CD4-positive, alpha-beta T cell (primary cell): ENCODE results near the gene ENTPD7. TPM values are rescaled to one million over a fixed set of nuclear protein-coding genes. Genes with fewer than 3 reads are reported as not detected.

Experiments used
- ATAC-seq: fragments of 200-7000 bp; cut with Tn5 transposase; one replicate; pipeline ENCODE4 v1.10.0; 2022; ENCODE audit warnings: mild to moderate bottlenecking; ENCODE audit not compliant: poor library complexity
- CTCF ChIA-PET: fragments of 350-600 bp; sonication (Branson Sonifier 250); formaldehyde crosslinking; loops from one replicate; lab custom pipeline; 2021; ENCODE audit warnings: antibody characterized with exemption, inconsistent platforms; lab: Charles Lee
- POLR2A ChIA-PET: fragments of 350-600 bp; sonication (Branson Sonifier 250); formaldehyde crosslinking; loops from one replicate; lab custom pipeline; 2021; ENCODE audit warnings: antibody characterized with exemption, inconsistent platforms; lab: Charles Lee
- DNase-seq, 14 experiments: peaks; one replicate each; pipeline ENCODE4 v3.0.0-alpha.2; 2013 to 2020; ENCODE audit warnings: mixed read lengths in 2 of 14
- H3K27ac ChIP-seq, 2 donors: one replicate each; pipeline versions ENCODE4 v1.5.1 to v1.7.0; 2013; ENCODE audit warnings: low read length in 2 of 2, low read depth in 1 of 2, mild to moderate bottlenecking in 1 of 2
- H3K27me3 ChIP-seq, 2 experiments: 1 replicate in 1 of 2; 2 replicates in 1 of 2; pipeline versions ENCODE4 v1.6.1 to v1.7.0; 2013; ENCODE audit warnings: low read length in 2 of 2, control low read depth in 1 of 2, mild to moderate bottlenecking in 1 of 2, moderate library complexity in 1 of 2; ENCODE audit not compliant: insufficient read depth in 2 of 2, control insufficient read depth in 1 of 2
- H3K36me3 ChIP-seq: one replicate; pipeline ENCODE4 v1.6.1; 2013; ENCODE audit warnings: low read length, control low read depth; ENCODE audit not compliant: insufficient read depth
- H3K4me1 ChIP-seq: one replicate; pipeline ENCODE4 v1.6.1; 2013; ENCODE audit warnings: low read length, control low read depth; ENCODE audit not compliant: insufficient read depth
- H3K4me3 ChIP-seq: one replicate; pipeline ENCODE4 v1.5.1; 2013; ENCODE audit warnings: mild to moderate bottlenecking, low read length, moderate library complexity
- H3K9me3 ChIP-seq, 2 experiments: 1 replicate in 1 of 2; 2 replicates in 1 of 2; pipeline versions ENCODE4 v1.6.1 to v1.7.0; 2013; ENCODE audit warnings: low read length in 2 of 2, mild to moderate bottlenecking in 2 of 2, control low read depth in 1 of 2, moderate library complexity in 1 of 2; ENCODE audit not compliant: control insufficient read depth in 1 of 2, insufficient read depth in 1 of 2
- H3K27ac Mint-ChIP-seq: one replicate; pipeline ENCODE4 v1.8.0; 2020; ENCODE audit warnings: mixed read lengths
- H3K27me3 Mint-ChIP-seq: one replicate; pipeline ENCODE4 v1.8.0; 2021; ENCODE audit warnings: mixed read lengths
- H3K36me3 Mint-ChIP-seq: one replicate; pipeline ENCODE4 v1.8.0; 2021; ENCODE audit warnings: low read depth, mixed read lengths
- H3K4me1 Mint-ChIP-seq: one replicate; pipeline ENCODE4 v1.8.0; 2021; ENCODE audit warnings: low read depth, mixed read lengths
- H3K4me3 Mint-ChIP-seq: one replicate; pipeline ENCODE4 v1.8.0; 2020; ENCODE audit warnings: mild to moderate bottlenecking, mixed read lengths
- H3K9me3 Mint-ChIP-seq: one replicate; pipeline ENCODE4 v1.8.0; 2020; ENCODE audit warnings: mixed read lengths
- CTCF ChIP-seq: fragments of 200-600 bp; IDR thresholded peaks from one replicate; pipeline ENCODE4 v1.8.0; 2022; ENCODE audit warnings: antibody characterized with exemption, mild to moderate bottlenecking
- intact Hi-C, 2 experiments: fragments of 100-400 bp; cut with DNase I in 1 of 2; cut with micrococcal nuclease in 1 of 2; formaldehyde crosslinking; loops; one replicate each; pipeline versions ENCODE4 v1.15.1 to v1.9.0; 2023 to 2025; cut with DNase I, micrococcal nuclease
- total RNA-seq, 174 experiments: library from RNA in 2 of 174; stranded (reverse) in 2 of 174; gene quantifications; one replicate each; pipeline ENCODE4 v1.2.3 and lab custom pipeline; 2021 to 2026

ENTPD7 gene
- total RNA-seq, 2 experiments from 2014 or later: 1.1 to 1.4 TPM

DNA sequence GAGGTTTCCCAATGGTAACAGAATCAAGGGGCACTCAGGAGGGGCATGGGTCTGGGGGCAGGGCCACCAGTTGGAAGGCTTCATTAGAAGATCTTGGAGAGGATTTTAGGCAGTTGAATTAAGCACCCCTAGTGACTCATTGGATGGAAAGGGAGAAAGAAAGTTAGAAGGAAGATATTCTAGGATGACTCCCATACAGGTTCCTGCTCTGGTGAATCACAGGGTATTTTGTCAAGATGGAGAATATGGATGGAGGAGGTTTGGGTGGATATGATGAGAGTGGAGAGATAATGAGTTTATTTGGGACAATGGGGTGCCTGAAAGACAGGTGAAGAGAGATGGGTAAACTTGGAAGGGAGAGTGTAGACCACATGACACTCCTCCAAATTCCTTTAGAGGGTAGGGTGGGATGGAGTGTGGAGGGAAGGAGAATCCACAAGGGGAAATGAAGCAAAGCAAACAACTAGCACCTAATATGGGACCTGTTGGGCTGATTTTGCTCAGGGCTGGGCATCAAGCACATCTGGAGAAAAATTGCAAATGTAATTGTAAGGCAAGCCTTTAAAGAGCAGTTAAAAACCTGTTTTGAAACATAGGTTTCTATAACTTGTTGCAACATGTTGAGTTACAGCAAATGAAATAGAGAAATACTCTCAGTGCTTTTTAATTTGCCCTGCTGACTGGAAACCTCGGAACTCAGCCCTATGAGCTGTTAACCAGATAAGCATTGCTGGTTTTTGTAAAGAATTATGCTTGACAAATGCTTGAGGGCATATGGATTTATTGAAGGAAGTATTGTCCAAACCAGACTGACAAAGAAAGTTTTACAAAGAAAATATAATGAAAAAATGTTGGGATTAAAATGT is 2.9 kb upstream of the ENTPD7 start:
- H3K4me3 ChIP-seq: no peak overlapping the region
- POLR2A ChIA-PET: no interaction called here
- no peaks in the 10 kb centered on the region for H3K36me3 Mint-ChIP-seq
- no peak for TF ChIP-seq CTCF
- H3K27ac ChIP-seq: no peak overlapping the region
- H3K4me1 Mint-ChIP-seq: peaks cover 27% of the 10 kb centered on the region
- peaks cover 28% of the 10 kb centered on the region for H3K27me3 Mint-ChIP-seq
- intact Hi-C loops: no loop called here
- DNase-seq (no peak), ATAC-seq (no peak)
- H3K27ac Mint-ChIP-seq: no peak overlapping the region
- no peaks in the 10 kb centered on the region for H3K9me3 Mint-ChIP-seq
- no peaks in the 10 kb centered on the region for H3K9me3 ChIP-seq
- CTCF ChIA-PET: no interaction called here
- peaks cover 16% of the 10 kb centered on the region for H3K4me1 ChIP-seq
- no peaks in the 10 kb centered on the region for H3K36me3 ChIP-seq
- H3K4me3 Mint-ChIP-seq: peak overlapping the region; percentile 7
- H3K27me3 ChIP-seq: peaks cover 0 to 4% of the 10 kb centered on the region in 2 experiments

- H3K27me3 Mint-ChIP-seq: peaks cover 16% of the 10 kb centered on the region
- H3K4me1 ChIP-seq: peaks cover 16% of the 10 kb centered on the region
- ChIA-PET POLR2A (interaction anchor here (0.6 to 3.8 kb wide), 9 partner anchors 10 to 228 kb away, joined by 3 to 52 read pairs (median 4); partner anchors contain the start of genes COX15, CUTC, GOT1 and SLC25A28), CTCF (interaction anchor here (1.1 to 1.3 kb wide), 2 partner anchors 33 to 39 kb away, joined by 3 read pairs; partner anchors contain the start of gene SLC25A28)
- peak overlapping the region; percentile 87 for H3K4me3 Mint-ChIP-seq
- no peaks in the 10 kb centered on the region for H3K9me3 Mint-ChIP-seq
- H3K27me3 ChIP-seq: peaks cover 0 to 2% of the 10 kb centered on the region in 2 experiments
- H3K4me1 Mint-ChIP-seq: peaks cover 28% of the 10 kb centered on the region
- H3K27ac ChIP-seq: no peak overlapping the region
- H3K4me3 ChIP-seq: peak overlapping the region; percentile 85
- intact Hi-C loops: loop anchor here in 1 of 2 experiments (1.0 to 2.0 kb wide), 2 partner anchors 37 to 226 kb away; no protein-coding TSS in a partner anchor
- H3K27ac Mint-ChIP-seq: peak overlapping the region; percentile 46
- no peak for ATAC-seq
- peak in 10 of 14 experiments; percentile 3 to 53 (median 32) for DNase-seq
- no peak for TF ChIP-seq CTCF
- H3K36me3 ChIP-seq: no peaks in the 10 kb centered on the region
- H3K36me3 Mint-ChIP-seq: no peaks in the 10 kb centered on the region
- H3K9me3 ChIP-seq: no peaks in the 10 kb centered on the region
Observed at GRCh38 chr10:99658622-99659030, 683 bp upstream of the ENTPD7 start.

- H3K27ac Mint-ChIP-seq: peak overlapping the region; percentile 46
- H3K27ac ChIP-seq: no peak overlapping the region
- no peak for DNase-seq
- no peaks in the 10 kb centered on the region for H3K36me3 Mint-ChIP-seq
- no peaks in the 10 kb centered on the region for H3K9me3 ChIP-seq
- no peak for TF ChIP-seq CTCF
- no peaks in the 10 kb centered on the region for H3K36me3 ChIP-seq
- H3K4me3 Mint-ChIP-seq: peak overlapping the region; percentile 87
- peaks cover 28% of the 10 kb centered on the region for H3K4me1 Mint-ChIP-seq
- H3K9me3 Mint-ChIP-seq: no peaks in the 10 kb centered on the region
- ATAC-seq: no peak
- POLR2A ChIA-PET: interaction anchor here (1.0 to 3.8 kb wide), 6 partner anchors 8 to 229 kb away, joined by 3 to 52 read pairs (median 5); partner anchors contain the start of genes COX15, CUTC, GOT1 and SLC25A28
- intact Hi-C loops: loop anchor here in 1 of 2 experiments (2.0 to 5.0 kb wide), 2 partner anchors 72 to 227 kb away; partner anchors contain the start of genes COX15 and CUTC
- H3K27me3 ChIP-seq: no peaks in the 10 kb centered on the region
- CTCF ChIA-PET: interaction anchor here (0.6 to 1.3 kb wide), 4 partner anchors 21 to 228 kb away, joined by 3 read pairs; partner anchors contain the start of gene SLC25A28
- H3K4me3 ChIP-seq: peak overlapping the region; percentile 85
- peaks cover 16% of the 10 kb centered on the region for H3K4me1 ChIP-seq
- peaks cover 11% of the 10 kb centered on the region for H3K27me3 Mint-ChIP-seq
Observed at GRCh38 chr10:99659868-99660366, 608 bp downstream of the ENTPD7 start.
